HEK293 (cell line): ENCODE measurements around the gene WAC.
A peak's percentile ranks its signal among the peaks of the same experiment; 100 is the strongest.

ENCODE experiments used
- ATF2 ChIP-seq: fragments of 450-650 bp; formaldehyde crosslinking; IDR thresholded peaks from 2 replicates; pipeline ENCODE4 v1.5.1; 2016; ENCODE audit warnings: missing biosample characterization, missing genetic modification characterization, low read depth
- GFI1B ChIP-seq: fragments of 450-650 bp; formaldehyde crosslinking; IDR thresholded peaks from 2 replicates; pipeline ENCODE4 v1.5.1; 2016; ENCODE audit warnings: missing biosample characterization, missing genetic modification characterization
- HIC1 ChIP-seq: fragments of 450-650 bp; formaldehyde crosslinking; IDR thresholded peaks from 2 replicates; pipeline ENCODE4 v1.5.1; 2016; ENCODE audit warnings: missing biosample characterization, missing genetic modification characterization
- PRDM10 ChIP-seq: fragments of 450-650 bp; formaldehyde crosslinking; IDR thresholded peaks from 2 replicates; pipeline ENCODE4 v1.5.1; 2016; ENCODE audit warnings: missing biosample characterization, missing genetic modification characterization
- SP2 ChIP-seq: fragments of 450-650 bp; formaldehyde crosslinking; IDR thresholded peaks from 2 replicates; pipeline ENCODE4 v1.5.1; 2016; ENCODE audit warnings: missing biosample characterization, missing genetic modification characterization
- SP7 ChIP-seq: fragments of 450-650 bp; formaldehyde crosslinking; IDR thresholded peaks from 2 replicates; pipeline ENCODE4 v1.5.1; 2016; ENCODE audit warnings: missing biosample characterization, missing genetic modification characterization
- TSHZ1 ChIP-seq: fragments of 450-650 bp; formaldehyde crosslinking; IDR thresholded peaks from 2 replicates; pipeline ENCODE4 v1.5.1; 2016; ENCODE audit warnings: missing biosample characterization, missing genetic modification characterization, borderline replicate concordance
- ZBTB17 ChIP-seq: fragments of 450-650 bp; formaldehyde crosslinking; IDR thresholded peaks from 2 replicates; pipeline ENCODE4 v1.5.1; 2016; ENCODE audit warnings: missing biosample characterization, missing genetic modification characterization
- ZBTB44 ChIP-seq: fragments of 450-650 bp; IDR thresholded peaks from 2 replicates; pipeline ENCODE4 v1.5.1; 2018; ENCODE audit warnings: missing biosample characterization, mild to moderate bottlenecking, missing genetic modification characterization
- ZBTB6 ChIP-seq: fragments of 450-650 bp; formaldehyde crosslinking; IDR thresholded peaks from 2 replicates; pipeline ENCODE4 v1.5.1; 2017; ENCODE audit warnings: missing biosample characterization, missing genetic modification characterization
- ZIC2 ChIP-seq: fragments of 450-650 bp; formaldehyde crosslinking; IDR thresholded peaks from 2 replicates; pipeline ENCODE4 v1.5.1; 2016; ENCODE audit warnings: missing biosample characterization, missing genetic modification characterization
- ZNF140 ChIP-seq: fragments of 450-650 bp; formaldehyde crosslinking; IDR thresholded peaks from 2 replicates; pipeline ENCODE4 v1.5.1; 2016; ENCODE audit warnings: missing biosample characterization, missing genetic modification characterization
- ZNF157 ChIP-seq: fragments of 450-650 bp; formaldehyde crosslinking; IDR thresholded peaks from 2 replicates; pipeline ENCODE4 v1.5.1; 2016; ENCODE audit warnings: missing biosample characterization, missing genetic modification characterization
- ZNF274 ChIP-seq, 2 experiments: fragments of 200-500 bp in 1 of 2; fragments of 450-650 bp in 1 of 2; sonication (Bioruptor generic) in 1 of 2; formaldehyde crosslinking in 1 of 2; IDR thresholded peaks; 2 replicates each; pipeline versions ENCODE4 v1.5.1 to v1.6.1; 2014 to 2016; ENCODE audit warnings: borderline replicate concordance in 1 of 2, inconsistent platforms in 1 of 2, low read length in 1 of 2, missing biosample characterization in 1 of 2, missing genetic modification characterization in 1 of 2
- ZNF324 ChIP-seq: fragments of 450-650 bp; formaldehyde crosslinking; IDR thresholded peaks from 2 replicates; pipeline ENCODE4 v1.5.1; 2016; ENCODE audit warnings: missing biosample characterization, missing genetic modification characterization
- ZNF37A ChIP-seq: fragments of 450-650 bp; IDR thresholded peaks from 2 replicates; pipeline ENCODE4 v1.5.1; 2018; ENCODE audit warnings: missing biosample characterization, missing genetic modification characterization
- ZNF394 ChIP-seq: fragments of 450-650 bp; formaldehyde crosslinking; IDR thresholded peaks from 2 replicates; pipeline ENCODE4 v1.5.1; 2016; ENCODE audit warnings: missing biosample characterization, missing genetic modification characterization, mild to moderate bottlenecking, moderate library complexity, borderline replicate concordance
- ZNF549 ChIP-seq: fragments of 450-650 bp; IDR thresholded peaks from 2 replicates; pipeline ENCODE4 v1.5.1; 2018; ENCODE audit warnings: missing biosample characterization, missing genetic modification characterization, mild to moderate bottlenecking, inconsistent platforms, moderate library complexity
- ZNF555 ChIP-seq: fragments of 450-650 bp; formaldehyde crosslinking; conservative IDR thresholded peaks from 2 replicates; pipeline ENCODE4 v1.5.1; 2017; ENCODE audit warnings: missing biosample characterization, mild to moderate bottlenecking, missing genetic modification characterization, inconsistent platforms
- ZNF654 ChIP-seq: fragments of 450-650 bp; formaldehyde crosslinking; IDR thresholded peaks from 2 replicates; pipeline ENCODE4 v1.5.1; 2016; ENCODE audit warnings: low read depth, missing biosample characterization, missing genetic modification characterization
- ZNF660 ChIP-seq: fragments of 450-650 bp; IDR thresholded peaks from 2 replicates; pipeline ENCODE4 v1.5.1; 2018; ENCODE audit warnings: missing biosample characterization, mild to moderate bottlenecking, missing genetic modification characterization
- ZNF768 ChIP-seq: fragments of 450-650 bp; formaldehyde crosslinking; IDR thresholded peaks from 2 replicates; pipeline ENCODE4 v1.5.1; 2018; ENCODE audit warnings: missing biosample characterization, mild to moderate bottlenecking, missing genetic modification characterization
- ZSCAN18 ChIP-seq: fragments of 450-650 bp; formaldehyde crosslinking; IDR thresholded peaks from 2 replicates; pipeline ENCODE4 v1.5.1; 2016; ENCODE audit warnings: missing biosample characterization, missing genetic modification characterization

Gene WAC

GRCh38 chr10:28628184-28628893, 95.4 kb downstream of the WAC start (continued):
- TF ChIP-seq PRDM10 (tag by site-specific recombination) = peak; percentile 99
- no peak for TF ChIP-seq HIC1 (tag by site-specific recombination)
- no peak for TF ChIP-seq ZNF549 (tag by site-specific recombination)
- TF ChIP-seq ZIC2 (tag by site-specific recombination) = no peak
- TF ChIP-seq ATF2 (tag by site-specific recombination) = no peak
- no peak for TF ChIP-seq GFI1B (tag by site-specific recombination)
- TF ChIP-seq ZSCAN18 (tag by site-specific recombination) = no peak
- TF ChIP-seq ZNF660 (tag by site-specific recombination) = 0 out of 2 replicates have a peak, but pooled peaks have one; percentile 50
- TF ChIP-seq ZNF324 (tag by site-specific recombination) = peak; percentile 25; the same call in 1 of the 2 replicates
- no peak for TF ChIP-seq ZNF157 (tag by site-specific recombination)
- no peak for TF ChIP-seq ZNF394 (tag by site-specific recombination)
- TF ChIP-seq ZNF274 (IDR thresholded peaks at IDR 0.05; ENCODE audit: low read length) = no peak
- TF ChIP-seq ZNF274 (tag by site-specific recombination; IDR thresholded peaks at IDR 0.05; ENCODE audit: borderline replicate concordance) = no peak
- no peak for TF ChIP-seq ZBTB44 (tag by site-specific recombination)
- no peak for TF ChIP-seq TSHZ1 (tag by site-specific recombination)
- TF ChIP-seq ZNF654 (tag by site-specific recombination) = peak; percentile 90
- no peak for TF ChIP-seq ZNF37A (tag by site-specific recombination)
- TF ChIP-seq SP2 (tag by site-specific recombination) = no peak
- no peak for TF ChIP-seq ZBTB6 (tag by site-specific recombination)
- TF ChIP-seq ZNF768 (tag by site-specific recombination) = no peak
- peak; percentile 49; the same call in 1 of the 2 replicates for TF ChIP-seq SP7
- no peak for TF ChIP-seq ZNF555 (tag by site-specific recombination)
- no peak for TF ChIP-seq ZNF140 (tag by site-specific recombination)
- TF ChIP-seq ZBTB17 (tag by site-specific recombination) = no peak
